ENCODE measurements around the gene COL6A1.

Gene COL6A1

GRCh38 chr21:46008893-46009621, 27.5 kb downstream of the COL6A1 start:
- no peak for DNase-seq

DNA sequence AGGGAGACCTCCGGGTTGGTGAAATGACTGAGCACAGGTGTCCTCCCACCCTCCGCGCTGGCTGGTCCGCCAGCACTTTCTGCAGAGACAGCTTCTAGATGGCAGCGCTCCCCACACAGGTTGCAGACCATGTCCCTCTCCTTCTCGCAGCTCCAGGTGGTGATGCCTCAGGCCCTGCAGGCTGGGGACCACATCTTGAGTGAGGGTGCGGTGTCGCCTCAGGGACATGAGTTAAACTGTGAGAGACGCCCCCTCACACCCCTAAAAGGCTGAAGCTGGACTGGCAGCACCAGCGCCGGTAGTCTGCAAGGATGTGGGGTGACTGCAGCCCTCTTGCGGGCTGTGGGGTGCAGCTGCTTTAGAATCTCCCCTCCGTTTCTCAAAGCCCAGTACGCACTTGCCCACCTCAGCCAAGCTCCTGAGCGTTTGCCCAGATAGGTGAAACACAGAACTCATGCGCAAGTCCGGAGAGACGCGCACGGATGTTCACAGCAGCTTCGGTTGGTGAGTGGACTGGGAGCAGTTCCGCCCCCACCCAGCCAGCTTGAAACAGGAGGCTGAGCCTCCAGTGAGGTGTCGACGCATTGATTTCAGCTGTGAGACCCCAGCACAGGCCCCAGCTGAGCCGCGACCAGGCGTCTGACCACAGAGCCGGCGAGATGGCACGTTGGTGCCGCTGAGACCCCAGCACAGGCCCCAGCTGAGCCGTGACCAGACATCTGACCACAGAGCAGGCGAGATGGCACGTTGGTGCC, 28.6 kb downstream of the COL6A1 start:
- DNase-seq: no peak

GRCh38 chr21:46011267-46011967, 29.8 kb downstream of the COL6A1 start:
- no peak for DNase-seq

GRCh38 chr21:46012154-46012553, 30.6 kb downstream of the COL6A1 start:
- no peak for DNase-seq

DNA sequence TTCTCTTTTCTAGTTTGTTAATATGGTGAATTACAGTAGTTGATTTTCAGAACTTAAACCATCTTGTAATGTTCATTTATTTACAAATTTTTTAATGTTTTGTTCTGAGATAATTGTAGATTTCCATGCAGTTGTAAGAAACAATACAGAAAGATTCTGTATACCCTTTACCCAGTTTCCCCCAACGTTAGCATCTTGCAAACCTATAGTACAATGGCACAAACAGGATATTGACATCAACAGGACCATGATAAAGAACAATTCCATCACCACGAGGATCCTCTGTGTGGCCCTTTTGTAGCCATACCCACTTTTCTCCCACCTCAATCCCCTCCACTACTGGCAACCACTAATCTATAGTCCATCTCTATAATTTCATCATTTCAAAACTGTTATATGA, 33.3 kb downstream of the COL6A1 start:
- DNase-seq: no peak

GRCh38 chr21:46017148-46017547, 35.6 kb downstream of the COL6A1 start:
- DNase-seq: no peak

DNA sequence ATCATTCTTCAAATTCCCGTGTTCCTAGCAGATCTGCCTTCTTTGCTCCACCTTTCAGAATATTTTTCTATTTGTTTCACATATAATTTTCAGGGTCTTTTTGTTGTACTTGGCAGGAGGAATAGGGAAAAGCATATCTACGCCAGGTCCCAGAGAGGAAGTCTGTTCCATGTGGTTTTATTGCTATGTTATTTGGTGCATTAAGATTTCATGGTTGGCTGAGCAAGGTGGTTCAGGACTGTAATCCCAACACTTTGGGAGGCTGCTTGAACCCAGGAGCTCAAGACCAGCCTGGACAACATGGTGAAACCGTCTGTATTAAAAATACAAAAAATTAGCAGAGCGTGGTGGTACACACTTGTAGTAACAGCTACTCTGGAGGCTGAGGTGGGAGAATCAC, 36.1 kb downstream of the COL6A1 start:
- DNase-seq: no peak

DNA sequence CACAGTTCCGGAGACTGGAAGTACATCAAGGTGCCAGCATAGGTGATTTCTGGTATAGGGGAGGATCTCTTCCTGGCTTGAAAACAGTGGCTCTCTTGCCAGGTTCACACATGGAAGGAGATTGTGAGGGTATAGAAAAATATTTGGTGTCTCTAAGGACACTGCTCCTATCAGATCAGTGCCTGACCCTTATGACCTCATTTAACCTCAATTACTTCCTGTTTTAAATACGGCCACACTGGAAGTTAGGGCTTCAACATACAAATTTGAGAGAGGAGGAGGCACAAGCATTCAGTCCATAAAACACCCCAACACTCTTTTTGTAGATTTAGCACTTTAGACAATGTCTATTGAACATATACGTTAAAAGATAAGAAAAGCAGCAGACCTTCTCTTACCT, 37.0 kb downstream of the COL6A1 start:
- DNase-seq: no peak

GRCh38 chr21:46020581-46020980, 39.0 kb downstream of the COL6A1 start:
- no peak for DNase-seq

DNA sequence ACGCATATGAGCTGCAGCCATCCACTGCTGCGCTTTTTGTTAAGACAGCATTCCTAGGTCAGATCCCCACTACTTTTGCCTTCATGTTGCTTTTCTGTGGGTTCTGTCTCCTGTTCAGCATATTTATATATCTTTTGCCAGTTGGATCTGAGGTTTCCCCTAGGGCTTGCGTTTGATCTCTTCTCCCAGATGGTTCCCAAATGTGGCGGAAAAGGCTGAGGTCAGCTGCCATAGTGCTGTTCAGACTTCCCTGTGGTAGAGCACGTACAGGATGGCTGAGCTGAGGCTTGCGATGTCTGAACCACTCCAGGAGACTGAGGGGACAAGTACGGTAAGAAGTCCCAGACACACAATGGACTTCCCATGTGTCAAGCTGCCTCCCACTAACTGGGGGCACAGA, 39.8 kb downstream of the COL6A1 start:
- DNase-seq: no peak

- no peak for DNase-seq
Observed at GRCh38 chr21:46021978-46022544, 40.5 kb downstream of the COL6A1 start.

DNA sequence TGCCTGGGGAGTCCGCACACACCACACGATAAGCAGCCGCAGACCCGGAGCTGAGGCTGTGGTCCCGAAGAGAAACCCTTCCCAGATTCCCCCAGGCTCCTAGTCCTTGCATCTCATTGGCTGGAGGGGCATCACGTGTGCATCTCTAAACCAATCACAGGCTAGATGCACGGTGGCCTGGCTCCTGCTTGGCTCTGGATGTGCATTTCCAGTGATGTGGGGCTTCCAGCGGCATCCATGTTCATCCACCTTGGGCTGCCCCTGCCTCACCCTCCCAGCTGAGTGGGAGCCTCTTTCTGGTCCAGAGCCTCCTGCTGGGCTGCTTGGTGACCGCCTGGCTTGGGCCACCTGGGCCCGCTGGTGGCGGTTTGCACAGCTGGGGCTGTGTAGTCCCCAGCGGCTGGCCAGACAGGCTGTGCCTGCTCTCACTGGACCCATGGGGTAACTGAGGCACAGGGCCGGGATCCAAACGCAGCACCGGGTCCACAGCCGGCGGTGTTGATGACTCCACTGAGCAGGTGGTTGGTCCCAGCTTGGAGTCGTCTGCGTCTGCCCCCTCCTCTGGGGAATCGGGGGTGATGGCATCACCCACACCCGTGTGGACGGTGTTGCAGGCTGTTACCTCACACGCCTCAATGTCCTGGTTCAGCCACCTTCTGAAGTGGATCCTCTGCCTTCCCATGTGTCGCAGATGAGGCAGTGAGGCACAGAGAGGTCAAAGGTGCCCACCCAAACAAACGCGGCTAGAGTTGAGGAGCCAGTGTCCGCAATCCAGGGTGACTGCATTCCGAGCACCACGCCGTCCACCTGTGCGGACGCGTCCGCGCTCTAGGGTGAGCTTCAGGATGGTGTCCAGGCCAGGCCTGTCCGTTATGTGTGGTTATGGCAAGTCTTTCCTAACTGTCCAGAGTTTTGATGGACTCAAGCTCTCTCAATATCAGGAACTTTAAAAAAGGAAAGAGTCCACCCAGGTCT, 41.3 kb downstream of the COL6A1 start:
- DNase-seq: no peak

- no peak for DNase-seq
Observed at GRCh38 chr21:46023555-46023954, 42.0 kb downstream of the COL6A1 start.

DNA sequence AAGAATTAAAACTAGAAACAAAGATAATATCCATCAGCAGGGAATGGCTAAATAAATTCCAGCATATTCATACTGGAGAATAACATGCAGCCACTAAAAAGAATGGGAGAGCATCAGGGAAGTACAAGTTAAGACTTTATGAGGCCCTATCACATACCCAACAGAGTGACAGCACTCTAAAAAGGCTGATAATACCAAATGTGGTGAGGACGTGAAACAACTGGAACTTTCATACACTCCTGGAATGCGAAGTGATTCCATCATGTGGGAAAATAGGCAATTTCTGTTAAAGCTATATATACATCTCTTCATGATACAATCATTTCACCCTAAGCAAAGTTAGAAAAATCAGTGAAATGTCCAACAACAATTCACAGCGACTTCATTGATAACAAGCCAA, 42.6 kb downstream of the COL6A1 start:
- DNase-seq: no peak

- no peak for DNase-seq
Observed at GRCh38 chr21:46025113-46025770, 43.7 kb downstream of the COL6A1 start.

DNA sequence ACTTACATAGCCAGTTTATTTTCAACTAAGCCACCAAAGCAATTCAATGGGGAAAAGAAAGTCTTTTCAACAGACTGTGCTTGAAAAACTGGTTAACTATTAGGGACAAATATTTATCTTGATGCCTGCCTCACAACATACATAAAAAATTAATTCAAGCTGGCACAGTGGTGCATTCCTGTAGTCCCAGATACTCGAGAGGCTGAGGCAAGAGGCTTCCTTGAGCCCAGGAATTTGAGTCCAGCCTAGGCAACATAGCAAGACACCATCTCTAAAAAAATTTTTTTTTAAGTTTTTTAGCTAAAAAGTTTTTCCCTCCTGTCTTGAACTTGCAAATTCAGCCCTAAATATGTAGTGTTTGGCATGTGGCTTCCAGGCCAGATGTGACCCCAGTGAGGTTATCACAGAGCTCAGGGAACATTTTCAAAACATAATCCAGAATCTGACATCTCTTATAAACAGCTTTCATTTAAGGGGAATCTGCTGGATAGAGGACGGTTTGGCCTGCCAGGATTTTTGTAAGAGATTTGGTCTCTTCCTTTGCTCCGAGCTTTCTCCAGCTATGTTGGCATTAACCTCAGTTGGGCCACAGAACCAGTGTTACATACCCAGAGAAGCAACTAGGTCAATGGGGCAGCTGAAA, 46.4 kb downstream of the COL6A1 start:
- DNase-seq: no peak

- DNase-seq: no peak
Observed at GRCh38 chr21:46028573-46029091, 47.1 kb downstream of the COL6A1 start.

DNA sequence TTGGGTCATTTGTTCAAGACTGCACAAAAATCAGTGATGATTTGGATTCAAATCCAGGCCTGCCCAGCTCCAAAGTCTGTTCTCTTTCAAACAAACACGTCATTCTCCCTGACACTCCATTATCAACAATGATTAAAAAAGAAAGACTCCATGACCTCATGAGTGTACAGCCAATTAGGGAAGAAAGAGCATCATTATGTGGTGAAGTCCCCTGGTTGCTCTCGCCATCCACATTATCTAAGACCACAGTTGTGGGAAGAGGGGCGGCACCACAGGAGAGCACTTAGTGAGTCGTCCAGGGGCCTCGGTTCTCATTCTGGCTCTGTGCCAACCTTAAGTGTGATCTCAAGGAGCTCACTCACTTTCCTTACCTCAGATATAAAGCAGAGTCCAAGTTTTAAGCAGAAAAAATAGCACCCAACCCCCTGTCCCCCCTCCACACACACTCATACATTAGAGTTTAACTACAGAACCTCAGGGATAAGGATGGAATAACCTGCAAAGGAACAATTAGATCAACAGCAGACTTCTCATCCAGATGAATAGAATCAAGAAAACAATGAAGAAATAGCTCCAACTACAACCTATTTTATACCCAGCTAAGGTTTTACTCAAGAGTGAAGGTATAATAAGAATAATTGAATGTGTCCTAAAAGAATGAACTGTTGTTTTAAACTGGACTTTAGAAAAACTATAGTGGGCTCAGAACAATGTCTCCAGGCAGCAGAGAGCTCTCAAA, 47.8 kb downstream of the COL6A1 start:
- no peak for DNase-seq

- DNase-seq: no peak
Observed at GRCh38 chr21:46031484-46031883, 49.9 kb downstream of the COL6A1 start.

- no peak for DNase-seq
Observed at GRCh38 chr21:46032100-46032499, 50.5 kb downstream of the COL6A1 start.
